Endothelial cell of umbilical vein (primary cell): ENCODE measurements around the gene TLR8. TPM values are rescaled to one million over a fixed set of nuclear protein-coding genes. Genes with fewer than 3 reads are reported as not detected.

Experiments
- BruUV-seq: library from RNA; stranded (reverse); fragments of 400-500 nt; replicated peaks from 2 replicates; lab custom pipeline; 2021; lab: Mats Ljungman, UMichigan
- CTCF ChIA-PET: fragments of 300-600, 350-600 bp; sonication (Branson Sonifier 250); formaldehyde crosslinking; loops from one replicate; lab custom pipeline; 2021; ENCODE audit warnings: antibody characterized with exemption, inconsistent platforms; lab: Charles Lee
- POLR2A ChIA-PET: fragments of 300-600, 350-600 bp; sonication (Branson Sonifier 250); formaldehyde crosslinking; loops from one replicate; lab custom pipeline; 2021; ENCODE audit warnings: antibody characterized with exemption, inconsistent platforms; lab: Charles Lee
- DNase-seq: peaks from one replicate; pipeline ENCODE4 v3.0.0-alpha.2; 2011; ENCODE audit warnings: low read depth, low spot score
- FAIRE-seq: peaks from 2 replicates; lab custom pipeline; 2011; peaks lifted over from hg19 to GRCh38; lab: Jason Lieb, UNC
- H2AFZ ChIP-seq: 2 replicates; pipeline ENCODE4 v1.6.0; 2012; ENCODE audit warnings: low read depth, low read length, control low read depth, inconsistent platforms
- H3K27ac ChIP-seq: 2 replicates; pipeline ENCODE4 v1.5.1; 2011; ENCODE audit warnings: low read depth, mild to moderate bottlenecking, control low read depth, low read length, moderate library complexity; ENCODE audit not compliant: insufficient read depth
- H3K27me3 ChIP-seq, 2 experiments: 2 replicates each; pipeline versions ENCODE4 v1.6.0 to v1.6.1; 2011; ENCODE audit warnings: low read length in 2 of 2, mixed read lengths in 1 of 2; ENCODE audit not compliant: control insufficient read depth in 2 of 2, insufficient read depth in 2 of 2
- H3K36me3 ChIP-seq, 2 experiments: 2 replicates in 1 of 2; 3 replicates in 1 of 2; pipeline ENCODE4 v1.5.1; 2011; ENCODE audit warnings: low read length in 2 of 2, mild to moderate bottlenecking in 1 of 2, moderate library complexity in 1 of 2; ENCODE audit not compliant: control insufficient read depth in 2 of 2, insufficient read depth in 2 of 2; ENCODE audit errors: extremely low read depth in 1 of 2
- H3K4me1 ChIP-seq: 3 replicates; pipeline ENCODE4 v1.5.1; 2011; ENCODE audit warnings: mild to moderate bottlenecking, low read length; ENCODE audit not compliant: control insufficient read depth, insufficient read depth; ENCODE audit errors: extremely low read depth
- H3K4me2 ChIP-seq: 2 replicates; pipeline ENCODE4 v1.6.1; 2011; ENCODE audit warnings: low read length, control low read depth, mixed read lengths; ENCODE audit not compliant: insufficient read depth
- H3K4me3 ChIP-seq, 3 experiments: fragments of 200-600 bp in 1 of 3; sonication (generic), shearing (Covaris generic) in 1 of 3; replicated peaks in 1 of 3; 2 replicates each; pipeline ENCODE4 v1.5.1; 2011 to 2016; ENCODE audit warnings: control low read depth in 3 of 3, low read length in 3 of 3, mild to moderate bottlenecking in 2 of 3, inconsistent platforms in 1 of 3, low read depth in 1 of 3, moderate library complexity in 1 of 3; ENCODE audit not compliant: insufficient read depth in 1 of 3
- H3K79me2 ChIP-seq: 2 replicates; pipeline ENCODE4 v1.6.0; 2012; ENCODE audit warnings: low read length, inconsistent platforms; ENCODE audit not compliant: control insufficient read depth, insufficient read depth
- H3K9ac ChIP-seq: replicated peaks from 2 replicates; pipeline ENCODE3; 2011; ENCODE audit warnings: low read length, control low read depth; ENCODE audit not compliant: insufficient read depth; ENCODE audit errors: extremely low read depth
- H3K9me1 ChIP-seq: replicated peaks from 3 replicates; pipeline ENCODE4 v1.6.0; 2011; ENCODE audit warnings: mild to moderate bottlenecking, low read length; ENCODE audit not compliant: control insufficient read depth, insufficient read depth; ENCODE audit errors: extremely low read depth
- H3K9me3 ChIP-seq: replicated peaks from 2 replicates; pipeline ENCODE4 v1.5.1; 2012; ENCODE audit warnings: low read length, inconsistent platforms; ENCODE audit not compliant: control insufficient read depth, insufficient read depth
- H4K20me1 ChIP-seq: replicated peaks from 2 replicates; pipeline ENCODE3; 2011; ENCODE audit warnings: mild to moderate bottlenecking, low read length; ENCODE audit not compliant: control insufficient read depth, insufficient read depth; ENCODE audit errors: extremely low read depth
- EZH2 ChIP-seq: IDR thresholded peaks from 2 replicates; pipeline ENCODE4 v1.6.1; 2012; ENCODE audit warnings: borderline replicate concordance, low read depth, mild to moderate bottlenecking, moderate library complexity, low read length, inconsistent platforms; ENCODE audit not compliant: severe bottlenecking
- FOS ChIP-seq: IDR thresholded peaks from 2 replicates; pipeline ENCODE4 v1.6.1; 2011; ENCODE audit warnings: mild to moderate bottlenecking, low read length, moderate library complexity, borderline replicate concordance; ENCODE audit not compliant: insufficient read depth
- GATA2 ChIP-seq: IDR thresholded peaks from 2 replicates; pipeline ENCODE4 v1.7.0; 2011; ENCODE audit warnings: low read depth, mild to moderate bottlenecking, moderate library complexity, mixed read lengths, low read length; ENCODE audit not compliant: insufficient read length, insufficient read depth
- JUN ChIP-seq: IDR thresholded peaks from 2 replicates; pipeline ENCODE4 v1.6.1; 2011; ENCODE audit warnings: borderline replicate concordance, low read depth; ENCODE audit not compliant: insufficient read length, insufficient read depth
- MYC ChIP-seq: IDR thresholded peaks from one replicate; pipeline ENCODE4 v1.6.1; 2011; ENCODE audit warnings: mild to moderate bottlenecking, low read depth, low read length
- POLR2A ChIP-seq: IDR thresholded peaks from 2 replicates; pipeline ENCODE4 v1.6.1; 2012; ENCODE audit warnings: low read depth, mild to moderate bottlenecking, control low read depth, low read length
- POLR2AphosphoS5 ChIP-seq: IDR thresholded peaks from 2 replicates; pipeline ENCODE4 v1.6.1; 2012; ENCODE audit warnings: low read depth, mild to moderate bottlenecking, control low read depth, low read length, moderate library complexity; ENCODE audit not compliant: insufficient read depth
- dilution Hi-C: fragments of 300-500 bp; cut with MboI; formaldehyde crosslinking; loops from one replicate; pipeline ENCODE4 v1.15.0; 2019; ENCODE audit warnings: low sequenced_read_pairs; ENCODE audit not compliant: extremely low pct_ligation_motif_present
- intact Hi-C: fragments of 100-400 bp; cut with micrococcal nuclease; formaldehyde crosslinking; loops from one replicate; pipeline ENCODE4 v1.10.0; 2022
- polyA plus RNA-seq, 4 experiments: library from polyadenylated mRNA; depleted of rRNA in 3 of 4; stranded (reverse) in 3 of 4; unstranded in 1 of 4; fragments of >200 nt; gene quantifications; 2 replicates each; pipeline versions ENCODE4 v1.2.1 to v1.2.3, GENCODE V29; 2011 to 2012; ENCODE audit warnings: missing spikeins in 1 of 4
- total RNA-seq: library from RNA; stranded (reverse); gene quantifications from 2 replicates; pipeline ENCODE4 v1.2.3, GENCODE V29; 2021
- TF ChIP-seq, protein P1 (sequence below), 2 donors: IDR thresholded peaks; 1 replicate in 1 of 2; 2 replicates in 1 of 2; pipeline ENCODE4 v1.5.1; 2011; ENCODE audit warnings: low read length in 2 of 2, mild to moderate bottlenecking in 2 of 2, moderate library complexity in 2 of 2, control low read depth in 1 of 2, inconsistent platforms in 1 of 2, low read depth in 1 of 2; ENCODE audit not compliant: insufficient read depth in 1 of 2; ENCODE audit errors: extremely low read depth in 1 of 2
- TF ChIP-seq, protein P2 (sequence below): IDR thresholded peaks from 2 replicates; pipeline ENCODE4 v1.6.1; 2011; ENCODE audit not compliant: insufficient read depth, insufficient read length

Gene TLR8
- total and polyA plus RNA-seq, 2 donors (not counting 3 experiments of a cell fraction or from before 2014, with no cell fraction given), result not detected

DNA sequence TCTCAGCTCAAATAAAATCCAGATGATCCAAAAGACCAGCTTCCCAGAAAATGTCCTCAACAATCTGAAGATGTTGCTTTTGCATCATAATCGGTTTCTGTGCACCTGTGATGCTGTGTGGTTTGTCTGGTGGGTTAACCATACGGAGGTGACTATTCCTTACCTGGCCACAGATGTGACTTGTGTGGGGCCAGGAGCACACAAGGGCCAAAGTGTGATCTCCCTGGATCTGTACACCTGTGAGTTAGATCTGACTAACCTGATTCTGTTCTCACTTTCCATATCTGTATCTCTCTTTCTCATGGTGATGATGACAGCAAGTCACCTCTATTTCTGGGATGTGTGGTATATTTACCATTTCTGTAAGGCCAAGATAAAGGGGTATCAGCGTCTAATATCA lies 18.7 kb upstream of the TLR8 start:
- no peak overlapping the region for H3K27ac ChIP-seq
- no peaks in the 10 kb centered on the region for H3K9me1 ChIP-seq
- intact Hi-C loops (no loop called here), dilution Hi-C loops (no loop called here)
- no peaks in the 10 kb centered on the region for H4K20me1 ChIP-seq
- POLR2A ChIA-PET, result no interaction called here
- no peaks in the 10 kb centered on the region for H3K79me2 ChIP-seq
- FAIRE-seq (no peak), DNase-seq (no peak)
- H3K9me3 ChIP-seq, result no peaks in the 10 kb centered on the region
- no peak overlapping the region for H3K4me2 ChIP-seq
- H3K4me3 ChIP-seq, result no peak overlapping the region
- H3K36me3 ChIP-seq, result no peaks in the 10 kb centered on the region
- TF ChIP-seq MYC (no peak), POLR2A (no peak), EZH2 (no peak), JUN (no peak), GATA2 (no peak)
- TF ChIP-seq, protein P1, sequence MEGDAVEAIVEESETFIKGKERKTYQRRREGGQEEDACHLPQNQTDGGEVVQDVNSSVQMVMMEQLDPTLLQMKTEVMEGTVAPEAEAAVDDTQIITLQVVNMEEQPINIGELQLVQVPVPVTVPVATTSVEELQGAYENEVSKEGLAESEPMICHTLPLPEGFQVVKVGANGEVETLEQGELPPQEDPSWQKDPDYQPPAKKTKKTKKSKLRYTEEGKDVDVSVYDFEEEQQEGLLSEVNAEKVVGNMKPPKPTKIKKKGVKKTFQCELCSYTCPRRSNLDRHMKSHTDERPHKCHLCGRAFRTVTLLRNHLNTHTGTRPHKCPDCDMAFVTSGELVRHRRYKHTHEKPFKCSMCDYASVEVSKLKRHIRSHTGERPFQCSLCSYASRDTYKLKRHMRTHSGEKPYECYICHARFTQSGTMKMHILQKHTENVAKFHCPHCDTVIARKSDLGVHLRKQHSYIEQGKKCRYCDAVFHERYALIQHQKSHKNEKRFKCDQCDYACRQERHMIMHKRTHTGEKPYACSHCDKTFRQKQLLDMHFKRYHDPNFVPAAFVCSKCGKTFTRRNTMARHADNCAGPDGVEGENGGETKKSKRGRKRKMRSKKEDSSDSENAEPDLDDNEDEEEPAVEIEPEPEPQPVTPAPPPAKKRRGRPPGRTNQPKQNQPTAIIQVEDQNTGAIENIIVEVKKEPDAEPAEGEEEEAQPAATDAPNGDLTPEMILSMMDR (IDR thresholded peaks at IDR 0.05; ENCODE audit: extremely low read depth in 1 of 2, insufficient read depth in 1 of 2, low read depth in 1 of 2, low read length in 2 of 2), result no peak
- H3K27me3 ChIP-seq, result no peaks in the 10 kb centered on the region
- no peak overlapping the region for H2AFZ ChIP-seq
- no peak overlapping the region for H3K9ac ChIP-seq
- BruUV-seq, result no TSS peak
- CTCF ChIA-PET, result interaction anchor here (0.6 to 2.6 kb wide), 2 partner anchors 73 to 1363 kb away, joined by 3 to 6 read pairs; no protein-coding TSS in a partner anchor
- H3K4me1 ChIP-seq, result no peaks in the 10 kb centered on the region

DNA sequence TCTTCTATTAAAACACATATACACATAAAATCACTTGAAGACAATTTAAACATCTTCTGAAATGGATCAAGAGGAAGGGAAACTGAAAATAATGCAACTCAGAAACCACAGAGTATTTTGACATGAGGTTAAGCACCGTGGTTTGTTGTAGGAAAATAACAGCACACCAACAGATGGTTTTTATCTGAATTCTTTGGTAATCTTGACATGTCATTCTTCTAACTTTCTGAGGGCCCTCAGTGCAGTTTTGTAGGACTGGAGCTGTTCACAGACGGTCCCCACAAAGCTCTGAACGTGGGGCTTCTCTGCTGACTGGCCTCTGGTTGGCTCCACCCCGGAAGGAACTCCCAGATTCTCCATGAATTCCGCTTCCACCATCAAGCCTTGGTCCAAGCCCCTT lies 16.0 kb upstream of the TLR8 start:
- H3K4me2 ChIP-seq, result no peak overlapping the region
- TF ChIP-seq MYC, result no peak
- TF ChIP-seq EZH2, result no peak
- TF ChIP-seq GATA2, result no peak
- no peak for TF ChIP-seq POLR2A
- no peak for TF ChIP-seq JUN
- TF ChIP-seq, protein P2, sequence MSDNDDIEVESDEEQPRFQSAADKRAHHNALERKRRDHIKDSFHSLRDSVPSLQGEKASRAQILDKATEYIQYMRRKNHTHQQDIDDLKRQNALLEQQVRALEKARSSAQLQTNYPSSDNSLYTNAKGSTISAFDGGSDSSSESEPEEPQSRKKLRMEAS, result no peak
- TF ChIP-seq FOS, result no peak
- TF ChIP-seq, protein P1 (IDR thresholded peaks at IDR 0.05; ENCODE audit: extremely low read depth in 1 of 2, insufficient read depth in 1 of 2, low read depth in 1 of 2, low read length in 2 of 2), result no peak
- no peak for TF ChIP-seq POLR2AphosphoS5
- no peak overlapping the region for H3K4me3 ChIP-seq
- no peak overlapping the region for H3K9ac ChIP-seq
- H3K9me3 ChIP-seq, result no peaks in the 10 kb centered on the region
- intact Hi-C loops (no loop called here), dilution Hi-C loops (no loop called here)
- H4K20me1 ChIP-seq, result no peaks in the 10 kb centered on the region
- H3K36me3 ChIP-seq, result no peaks in the 10 kb centered on the region
- ChIA-PET POLR2A (no interaction called here), CTCF (interaction anchor here (2.4 kb wide), 1 partner anchor 76 kb away, joined by 9 read pairs; no protein-coding TSS in a partner anchor)
- H3K27me3 ChIP-seq, result no peaks in the 10 kb centered on the region
- no peak overlapping the region for H3K27ac ChIP-seq
- no peaks in the 10 kb centered on the region for H3K4me1 ChIP-seq
- no peaks in the 10 kb centered on the region for H3K9me1 ChIP-seq
- H3K79me2 ChIP-seq, result no peaks in the 10 kb centered on the region
- DNase-seq (no peak), FAIRE-seq (no peak)
- no peak overlapping the region for H2AFZ ChIP-seq
- no TSS peak for BruUV-seq
